Measurements from ENCODE around the gene WASF2.
"Not testable (repeated sequence)": the region's sequence is repeated elsewhere in the genome, so short reads cannot be mapped to it uniquely, and the experiment has no call there.

Gene WASF2

GRCh38 chr1:27521861-27522431 is 32.0 kb upstream of the WASF2 start:
- no peak for DNase-seq (ENCODE audit: low read depth in 3 of 3)

GRCh38 chr1:27521336-27521831 is 31.4 kb upstream of the WASF2 start:
- DNase-seq (ENCODE audit: low read depth in 3 of 3): peak in 1 of 3 donors; percentile 46

DNA sequence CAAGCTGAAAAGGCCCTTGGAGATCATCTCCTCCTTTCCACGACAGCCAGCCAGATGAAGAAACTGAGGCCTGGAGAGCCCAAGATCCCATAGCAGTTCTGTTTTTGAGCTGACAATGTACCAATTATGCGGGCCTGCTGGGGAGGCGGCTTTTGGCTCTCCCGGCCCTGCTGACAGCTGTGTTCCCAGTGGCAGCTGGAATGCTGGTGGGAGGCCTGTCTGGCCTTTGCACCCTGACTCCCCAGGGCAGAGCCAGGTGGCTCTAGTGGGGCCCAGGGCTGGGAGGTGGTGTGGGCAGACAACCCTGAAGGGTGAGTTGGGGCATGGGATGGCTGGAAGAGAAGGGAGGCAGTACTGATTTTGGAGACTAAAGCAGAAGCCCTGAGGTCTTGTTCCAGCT is 30.7 kb upstream of the WASF2 start:
- DNase-seq (ENCODE audit: low read depth in 3 of 3): no peak

GRCh38 chr1:27519331-27520258 is 29.6 kb upstream of the WASF2 start:
- no peak for DNase-seq (ENCODE audit: low read depth in 3 of 3)

- DNase-seq (ENCODE audit: low read depth in 3 of 3): no peak
These were observed 28.8 kb upstream of the WASF2 start for GRCh38 chr1:27518808-27519207.

GRCh38 chr1:27517907-27518718 is 28.1 kb upstream of the WASF2 start:
- DNase-seq (ENCODE audit: low read depth in 3 of 3): no peak

DNA sequence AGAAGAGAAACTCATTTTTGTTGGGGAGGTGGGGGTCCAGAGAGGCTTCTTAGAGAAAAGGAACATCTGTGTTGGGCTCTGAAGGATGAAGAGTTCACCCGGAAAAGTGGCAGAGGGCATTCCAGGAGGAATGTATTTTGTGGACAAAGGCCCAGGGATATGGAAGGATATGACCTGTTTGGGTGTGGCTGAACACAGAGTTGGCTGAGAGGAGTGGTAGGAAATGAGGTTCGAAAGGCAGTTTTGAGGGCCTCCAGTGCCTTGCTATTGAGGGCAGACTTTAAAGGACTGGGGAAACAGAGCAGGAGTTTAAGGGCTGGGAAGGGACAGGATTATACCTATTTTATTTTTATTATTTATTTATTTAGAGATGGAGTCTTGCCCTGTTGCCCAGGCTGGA is 27.3 kb upstream of the WASF2 start:
- DNase-seq (ENCODE audit: low read depth in 3 of 3): no peak

DNA sequence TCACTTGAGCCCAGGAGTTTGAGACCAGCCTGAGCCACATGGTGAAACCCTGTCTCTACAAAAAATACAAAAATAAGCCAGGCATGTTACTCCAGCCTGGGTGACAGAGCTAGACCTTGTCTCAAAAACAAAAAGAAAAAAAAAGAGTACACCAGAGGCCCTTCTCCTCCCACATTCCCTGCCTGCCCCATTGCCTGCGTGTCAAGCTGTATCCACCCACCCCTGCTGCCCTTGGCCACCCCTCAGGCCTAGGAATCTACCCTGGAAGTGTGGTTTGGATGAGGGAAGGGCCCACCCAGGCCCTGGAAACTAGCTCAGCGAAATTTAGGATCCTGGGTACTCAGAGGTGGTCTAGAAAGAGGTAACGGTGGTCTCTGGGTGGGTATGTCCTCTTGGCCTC is 25.7 kb upstream of the WASF2 start:
- no peak for DNase-seq (ENCODE audit: low read depth in 3 of 3)

GRCh38 chr1:27513958-27514357 is 24.0 kb upstream of the WASF2 start:
- DNase-seq (ENCODE audit: low read depth in 3 of 3): no peak

DNA sequence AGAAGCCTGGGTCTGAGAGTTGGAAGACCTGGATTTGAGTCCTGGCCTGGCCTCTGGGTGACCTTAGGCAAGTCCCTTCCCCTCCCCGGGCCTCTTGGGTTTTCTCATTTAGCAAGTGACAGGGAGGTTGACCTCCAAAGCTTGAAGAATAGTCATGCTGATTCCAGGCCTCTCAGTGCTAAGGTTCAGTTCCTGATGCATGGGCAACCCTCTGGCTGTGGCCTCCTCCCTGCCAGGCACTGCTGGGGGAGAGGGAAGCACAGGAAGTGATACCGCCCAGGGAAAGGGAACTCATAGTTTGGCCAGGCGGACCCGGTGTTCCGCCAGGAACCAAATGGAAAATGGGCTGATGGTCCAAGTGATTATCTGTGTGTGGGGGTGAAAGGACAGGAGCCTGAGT is 23.6 kb upstream of the WASF2 start:
- DNase-seq (ENCODE audit: low read depth in 3 of 3): no peak

DNA sequence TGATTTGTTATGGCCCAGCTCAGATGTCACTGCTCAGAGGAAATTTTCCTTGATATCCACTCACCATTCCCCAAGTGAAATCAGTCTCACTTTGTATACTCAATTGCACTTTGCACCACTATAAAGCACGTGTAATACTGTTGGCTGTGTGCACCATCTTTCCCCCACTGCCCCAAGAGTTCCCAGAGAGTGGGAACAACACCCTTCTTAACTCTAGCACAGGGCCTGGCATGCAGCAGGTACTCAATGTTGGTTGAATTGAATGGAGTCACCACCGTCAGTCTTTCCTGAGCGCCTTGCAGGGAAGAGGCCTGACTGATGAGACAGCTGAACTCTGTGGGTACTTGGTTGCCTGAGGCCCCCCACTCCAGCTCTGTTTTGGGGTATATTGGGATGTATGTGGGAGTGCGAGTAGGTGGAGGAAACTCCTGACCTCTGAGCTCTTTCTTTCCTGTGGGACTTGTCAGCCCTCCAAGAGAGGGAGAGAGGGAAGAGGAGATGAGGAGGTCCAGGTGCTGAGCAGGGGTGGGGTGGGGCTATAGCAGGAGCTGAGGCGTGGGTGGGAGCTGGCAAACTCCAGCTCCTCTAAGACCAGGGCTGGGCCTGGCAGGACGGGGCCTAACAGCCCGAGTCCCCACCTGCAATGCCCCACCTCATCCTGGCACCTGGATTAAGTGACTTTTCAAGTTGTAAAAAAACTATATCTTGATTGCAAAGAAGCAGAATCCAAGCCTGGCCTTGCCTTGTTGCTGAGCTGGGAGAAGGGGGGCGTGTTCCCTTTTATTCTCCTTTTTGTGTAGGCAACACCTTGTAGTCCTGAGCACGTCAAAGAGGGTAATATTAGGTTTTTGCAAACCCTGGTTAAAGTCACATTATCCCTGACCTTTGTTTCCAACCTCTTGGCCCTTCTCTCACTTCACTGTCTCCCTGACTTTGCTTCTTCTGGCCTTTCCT is 19.4 kb upstream of the WASF2 start:
- no peak for DNase-seq (ENCODE audit: low read depth in 3 of 3)

GRCh38 chr1:27507960-27508665 is 18.1 kb upstream of the WASF2 start:
- no peak for DNase-seq (ENCODE audit: low read depth in 3 of 3)

- DNase-seq (ENCODE audit: low read depth in 3 of 3): no peak
These were observed 16.7 kb upstream of the WASF2 start for GRCh38 chr1:27506703-27507102.

GRCh38 chr1:27505420-27505680 is 15.4 kb upstream of the WASF2 start:
- no peak for DNase-seq (ENCODE audit: low read depth in 3 of 3)

DNA sequence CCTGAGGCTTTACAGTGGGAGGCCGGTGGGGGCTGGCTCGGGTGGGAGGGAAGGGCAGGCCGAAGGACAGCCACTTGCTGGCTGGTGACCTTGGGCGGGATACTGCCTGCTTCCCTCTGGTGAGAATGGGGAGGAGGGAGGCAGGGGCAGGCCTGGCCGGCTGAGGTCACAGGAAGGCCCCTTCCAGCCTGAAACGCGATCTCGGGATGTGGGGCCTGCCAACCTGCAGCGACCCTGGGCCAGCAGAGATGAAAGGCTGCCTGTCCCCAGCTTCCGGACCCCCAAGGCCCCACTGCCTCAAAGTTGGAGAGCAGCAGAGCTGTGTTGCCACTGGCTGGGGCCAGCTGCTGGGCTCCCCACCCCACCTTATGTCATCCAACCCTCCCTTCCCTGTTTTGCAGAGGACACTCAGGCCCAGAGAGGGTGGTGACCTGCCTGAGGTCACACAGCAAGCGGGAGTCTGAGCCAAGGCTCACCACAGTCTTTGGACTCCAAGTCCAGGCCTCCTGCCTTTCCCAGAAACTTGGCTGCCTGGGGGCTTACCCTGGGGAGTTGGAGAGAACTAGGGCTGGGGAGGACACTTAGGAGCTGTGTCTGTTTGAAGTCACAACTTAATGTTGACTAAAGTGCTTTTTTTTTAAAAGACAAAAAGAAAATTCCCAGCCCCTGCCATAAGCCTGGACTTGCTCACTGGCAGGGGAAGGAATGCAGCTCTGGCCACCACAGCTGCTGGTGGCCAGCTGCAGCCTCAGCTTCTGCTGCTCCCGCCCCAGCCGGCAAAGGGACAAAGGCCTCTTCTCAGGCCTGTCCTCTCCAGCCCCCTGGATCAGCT is 14.8 kb upstream of the WASF2 start:
- DNase-seq (ENCODE audit: low read depth in 3 of 3): no peak

- DNase-seq (ENCODE audit: low read depth in 3 of 3): no peak
These were observed 14.0 kb upstream of the WASF2 start for GRCh38 chr1:27503844-27504587.

DNA sequence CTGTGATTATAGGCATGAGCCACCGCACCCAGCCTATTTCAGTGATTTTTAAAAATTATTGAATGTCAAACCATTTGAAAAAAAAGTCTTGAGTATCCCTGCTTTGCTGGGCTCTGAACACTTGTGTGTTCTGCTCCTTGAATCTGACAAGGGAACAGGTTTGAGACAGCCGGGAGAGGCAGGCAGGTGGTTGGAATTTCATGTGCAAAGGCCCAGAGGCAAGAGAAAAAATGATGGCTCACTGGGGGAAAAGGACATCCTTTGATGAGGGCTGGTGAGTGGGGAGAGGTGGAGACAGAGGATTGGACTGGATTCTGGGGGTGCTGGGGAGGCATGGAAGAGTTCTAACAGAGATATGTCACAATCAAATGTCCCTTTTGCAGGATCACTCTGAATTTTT is 13.1 kb upstream of the WASF2 start:
- no peak for DNase-seq (ENCODE audit: low read depth in 3 of 3)

DNA sequence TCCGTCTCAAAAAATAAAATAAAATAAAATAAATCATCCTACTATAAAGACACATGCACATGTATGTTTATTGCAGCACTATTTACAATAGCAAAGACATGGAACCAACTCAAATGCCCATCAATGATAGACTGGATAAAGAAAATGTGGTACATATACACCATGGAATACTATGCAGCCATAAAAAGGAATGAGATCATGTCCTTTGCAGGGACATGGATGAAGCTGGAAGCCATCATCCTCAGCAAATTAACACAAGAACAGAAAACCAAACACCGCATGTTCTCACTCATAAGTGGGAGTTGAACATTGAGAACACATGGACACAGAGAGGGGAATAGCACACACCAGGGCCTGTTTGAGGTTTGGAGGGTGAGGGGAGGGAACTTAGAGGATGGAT is 11.2 kb upstream of the WASF2 start:
- DNase-seq (ENCODE audit: low read depth in 3 of 3): not testable (repeated sequence)

- DNase-seq (ENCODE audit: low read depth in 3 of 3): no peak
These were observed 9.2 kb upstream of the WASF2 start for GRCh38 chr1:27499142-27499541.
